GM19438 (cell line): Measurements from ENCODE around the gene DBX1.
"Not testable (repeated sequence)": the region's sequence is repeated elsewhere in the genome, so short reads cannot be mapped to it uniquely, and the experiment has no call there.

ENCODE experiments used
- ATAC-seq: cut with Tn5 transposase; IDR thresholded peaks from one replicate; pipeline ENCODE4 v1.9.1; 2021; ENCODE audit warnings: low read depth; ENCODE audit not compliant: unreplicated experiment

The DBX1 gene, protein sequence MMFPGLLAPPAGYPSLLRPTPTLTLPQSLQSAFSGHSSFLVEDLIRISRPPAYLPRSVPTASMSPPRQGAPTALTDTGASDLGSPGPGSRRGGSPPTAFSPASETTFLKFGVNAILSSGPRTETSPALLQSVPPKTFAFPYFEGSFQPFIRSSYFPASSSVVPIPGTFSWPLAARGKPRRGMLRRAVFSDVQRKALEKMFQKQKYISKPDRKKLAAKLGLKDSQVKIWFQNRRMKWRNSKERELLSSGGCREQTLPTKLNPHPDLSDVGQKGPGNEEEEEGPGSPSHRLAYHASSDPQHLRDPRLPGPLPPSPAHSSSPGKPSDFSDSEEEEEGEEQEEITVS

DNA sequence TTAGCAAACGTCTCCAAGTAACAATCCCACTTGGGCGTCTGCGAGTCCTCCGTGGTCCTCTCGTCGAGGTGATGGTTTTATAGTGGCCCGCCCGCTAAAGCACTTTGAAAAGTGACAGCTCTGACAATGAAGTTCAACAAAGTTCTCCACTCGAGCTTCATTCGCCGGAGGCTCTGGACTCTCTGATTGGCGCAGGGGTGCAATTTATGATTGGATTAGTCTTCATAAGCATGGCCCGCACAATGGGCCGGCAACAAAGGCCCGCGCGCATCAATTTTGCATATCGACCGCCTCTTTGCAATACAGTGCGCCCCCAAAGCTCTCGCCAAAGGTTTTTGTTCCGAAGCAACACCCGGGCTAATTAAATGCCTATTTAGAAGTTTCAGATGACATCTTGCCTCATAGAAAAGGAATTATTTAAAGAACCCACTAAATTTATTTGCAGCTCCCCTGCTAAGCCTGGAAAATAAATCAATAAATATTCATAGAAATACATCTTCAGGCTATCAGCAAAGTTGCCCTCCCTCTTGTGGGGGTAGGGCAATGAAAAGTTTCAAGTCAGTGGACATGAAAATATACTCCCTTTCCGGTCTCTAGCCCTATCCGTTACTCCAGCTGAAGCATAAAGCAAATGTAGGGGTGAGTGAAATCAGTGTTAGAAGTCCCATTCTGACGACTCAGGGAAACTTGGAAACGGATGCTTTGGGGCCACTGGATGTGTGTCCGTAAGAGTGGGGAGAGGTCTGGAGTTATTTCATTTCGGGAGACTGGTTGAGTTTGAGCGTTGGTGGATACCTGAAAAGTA is at the start of gene DBX1:
TSS of gene DBX1 (minus strand) at position 51 of the 805 bp plus-strand sequence. CDS start 151 bp downstream, outside the sequence.
- ATAC-seq: no peak

DNA sequence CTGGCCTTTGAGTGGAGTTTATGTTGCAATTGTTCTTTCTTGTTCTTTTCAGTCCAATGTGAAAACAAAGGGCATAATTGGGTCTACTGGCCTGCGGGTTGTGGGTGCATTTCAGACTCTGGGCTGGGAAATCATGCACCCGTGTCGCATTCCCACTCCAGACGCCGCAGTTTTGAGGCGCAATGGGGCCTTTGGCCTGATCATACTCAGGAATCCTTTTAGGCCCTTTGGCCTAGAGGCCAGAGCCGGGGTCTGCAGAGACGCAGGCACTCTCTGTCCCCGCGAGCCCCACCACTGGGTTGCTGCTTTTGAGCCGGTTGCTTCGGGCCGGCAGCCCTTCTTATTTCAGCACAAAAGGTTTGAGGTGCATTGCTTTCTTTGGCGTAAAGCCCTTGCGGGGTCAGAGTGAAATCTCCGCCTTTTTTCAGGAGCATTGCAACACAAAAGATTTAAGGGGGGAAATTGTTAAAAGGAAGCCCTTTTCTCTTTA is 48.4 kb upstream of the DBX1 start:
- ATAC-seq: no peak

GRCh38 chr11:20207781-20208621 is 47.7 kb upstream of the DBX1 start:
- no peak for ATAC-seq

DNA sequence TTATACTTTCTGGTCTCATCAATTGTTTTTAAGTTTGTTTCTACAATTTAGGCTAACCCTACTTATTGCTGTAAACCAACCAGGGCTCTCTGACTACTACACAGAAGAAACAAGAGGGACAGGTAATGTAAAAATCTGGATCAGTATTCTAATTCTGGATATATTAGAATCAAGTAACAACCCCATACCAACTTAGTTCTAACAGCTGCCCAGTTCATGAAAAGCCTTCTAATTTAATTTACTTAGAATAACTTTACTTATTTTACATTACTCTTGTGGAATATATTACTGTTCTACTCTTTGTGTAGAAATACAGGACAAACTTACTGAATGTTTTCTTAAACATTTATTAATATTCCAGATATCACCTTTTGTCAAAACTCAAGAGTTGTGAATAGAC is 45.5 kb upstream of the DBX1 start:
- no peak for ATAC-seq

GRCh38 chr11:20204681-20205080 is 44.4 kb upstream of the DBX1 start:
- ATAC-seq: no peak

DNA sequence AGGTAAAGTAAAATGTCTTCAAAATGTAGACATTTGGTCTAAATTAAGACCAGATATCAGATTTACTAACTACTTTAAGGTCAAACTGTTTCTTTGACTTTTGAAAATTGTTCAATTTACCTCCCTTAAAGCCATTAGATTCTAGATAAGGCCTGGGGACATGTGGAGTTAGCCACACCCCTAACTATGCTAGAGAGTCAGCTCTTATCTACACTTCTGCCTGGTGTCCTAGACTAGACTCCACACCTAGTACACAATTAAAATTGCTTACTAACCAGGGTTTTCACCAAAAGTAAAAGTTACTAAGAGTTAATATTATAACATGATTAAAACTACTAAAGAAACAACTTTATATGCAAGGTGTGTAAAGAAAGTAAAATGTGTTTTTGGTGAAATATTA is 43.6 kb upstream of the DBX1 start:
- no peak for ATAC-seq

GRCh38 chr11:20201231-20201630 is 41.0 kb upstream of the DBX1 start:
- no peak for ATAC-seq

DNA sequence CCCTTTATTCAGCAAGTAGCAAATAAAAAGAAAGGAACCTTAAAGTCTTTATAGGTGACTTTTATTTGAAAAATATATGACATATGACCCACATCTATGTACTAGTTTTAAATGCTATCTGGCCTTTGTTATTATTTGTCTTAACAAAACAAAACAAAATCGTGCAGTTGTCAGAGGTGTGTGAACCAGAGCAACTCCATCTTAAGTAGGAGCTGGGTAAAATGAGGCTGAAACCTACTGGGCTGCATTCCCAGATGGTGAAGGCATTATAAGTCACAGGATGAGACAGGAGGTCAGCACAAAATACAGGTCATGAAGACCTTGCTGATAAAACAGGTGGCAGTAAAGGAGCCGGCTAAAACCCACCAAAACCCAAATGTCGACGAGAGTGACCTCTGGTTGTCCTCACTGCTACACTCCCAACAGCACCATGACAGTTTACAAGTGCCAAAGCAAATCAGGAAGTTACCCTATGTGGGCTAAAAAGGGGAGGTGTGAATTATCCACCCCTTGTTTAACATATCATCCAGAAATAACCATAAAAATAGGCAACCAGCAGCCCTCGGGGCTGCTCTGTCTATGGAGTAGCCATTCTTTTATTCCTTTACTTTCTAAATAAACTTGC is 40.2 kb upstream of the DBX1 start:
- ATAC-seq: not testable (repeated sequence)

- no peak for ATAC-seq
These were observed 37.6 kb upstream of the DBX1 start for GRCh38 chr11:20197881-20198280.

DNA sequence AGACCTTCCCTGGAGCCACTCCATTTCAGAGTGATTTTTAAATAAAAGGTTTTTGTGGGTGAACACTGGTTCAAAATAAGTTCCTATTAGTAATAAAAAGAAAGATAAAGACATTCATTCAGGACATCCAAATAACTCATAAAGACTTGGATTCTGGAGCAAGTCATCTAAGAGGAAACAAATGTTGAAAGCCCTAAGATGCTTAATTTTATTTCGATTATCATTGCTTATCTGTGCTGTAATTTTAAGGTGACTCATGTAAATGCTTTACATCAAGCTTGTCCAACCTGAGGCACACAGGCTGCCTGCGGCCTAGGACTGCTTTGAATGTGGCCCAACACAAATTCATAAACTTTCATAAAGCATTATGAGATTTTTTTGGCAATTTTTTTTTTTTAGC is 34.2 kb upstream of the DBX1 start:
- no peak for ATAC-seq

DNA sequence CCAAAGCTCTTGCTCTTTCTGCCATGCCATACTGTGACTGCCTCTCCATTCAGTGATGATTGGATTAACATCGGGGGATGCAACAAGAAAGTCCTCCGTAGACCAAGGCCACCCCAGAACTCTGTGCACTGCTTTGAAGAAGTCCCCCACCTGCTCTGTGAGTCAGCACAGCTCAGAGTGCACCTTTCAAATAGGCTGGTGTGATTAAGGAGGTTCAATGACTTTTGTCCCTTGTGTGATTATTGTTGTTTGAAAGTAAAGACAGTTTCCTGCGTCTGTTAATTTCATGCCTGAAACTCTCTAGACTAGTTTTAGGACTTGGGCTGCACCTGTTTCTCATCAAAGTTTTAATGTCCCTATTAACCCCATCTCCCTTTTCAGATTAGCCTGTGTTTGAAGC is 33.0 kb upstream of the DBX1 start:
- no peak for ATAC-seq

- no peak for ATAC-seq
These were observed 32.4 kb upstream of the DBX1 start for GRCh38 chr11:20192641-20193040.

GRCh38 chr11:20192151-20192550 is 31.9 kb upstream of the DBX1 start:
- ATAC-seq: no peak

DNA sequence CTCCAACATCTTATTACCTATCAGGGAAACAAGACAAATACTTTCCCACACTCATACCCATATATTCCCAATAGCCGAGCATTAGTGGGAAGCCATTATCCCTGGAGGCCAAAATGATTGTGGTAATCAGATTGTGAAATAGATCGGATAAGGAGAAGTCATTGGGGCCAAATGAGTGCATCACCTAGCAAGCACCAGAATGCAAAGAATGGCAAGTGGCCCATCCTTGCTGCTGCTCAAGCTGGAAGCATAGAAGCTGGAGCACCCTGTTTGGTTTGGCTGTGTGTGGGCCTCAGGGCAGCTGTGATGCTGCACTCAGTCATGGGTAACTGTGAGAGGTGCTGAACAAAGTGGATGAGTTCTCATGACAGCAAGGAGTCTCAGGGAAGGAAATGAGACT is 18.7 kb upstream of the DBX1 start:
- no peak for ATAC-seq

- no peak for ATAC-seq
These were observed 16.9 kb upstream of the DBX1 start for GRCh38 chr11:20177136-20177535.

GRCh38 chr11:20172721-20173447 is 12.6 kb upstream of the DBX1 start:
- ATAC-seq: no peak

DNA sequence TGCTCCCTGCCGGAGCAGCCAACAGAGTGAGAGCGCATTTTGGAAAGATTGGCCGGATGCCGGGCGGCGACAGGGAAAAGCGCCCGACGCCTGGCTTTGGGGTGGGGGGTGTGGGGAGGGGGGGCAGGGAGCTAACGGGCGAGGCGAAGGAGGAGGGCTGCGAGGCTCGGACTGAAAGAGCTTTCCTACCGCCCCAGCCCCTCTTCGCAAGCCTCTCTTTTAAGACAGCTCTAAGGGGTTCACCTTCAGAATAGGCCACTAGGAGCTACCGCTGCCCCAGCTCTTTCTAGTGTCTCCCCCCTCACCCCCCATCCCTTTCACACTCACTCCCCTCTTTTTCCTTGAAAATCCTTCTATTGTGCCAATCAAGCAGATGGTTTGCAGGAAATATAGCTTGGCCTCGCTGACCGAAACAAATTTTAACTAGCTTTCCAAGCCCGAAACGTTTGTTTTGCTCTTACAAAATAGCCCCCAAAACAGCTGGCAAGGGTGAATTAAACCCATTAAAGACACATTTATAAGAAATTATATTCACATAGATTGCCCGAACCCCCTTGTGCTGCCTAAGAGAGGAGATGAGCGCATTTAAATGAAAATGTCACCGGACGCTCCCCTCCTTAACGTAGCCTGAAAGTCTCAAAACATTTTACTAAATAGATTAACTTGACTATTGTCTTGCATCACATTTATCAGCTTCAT is 3.7 kb upstream of the DBX1 start:
- no peak for ATAC-seq

DNA sequence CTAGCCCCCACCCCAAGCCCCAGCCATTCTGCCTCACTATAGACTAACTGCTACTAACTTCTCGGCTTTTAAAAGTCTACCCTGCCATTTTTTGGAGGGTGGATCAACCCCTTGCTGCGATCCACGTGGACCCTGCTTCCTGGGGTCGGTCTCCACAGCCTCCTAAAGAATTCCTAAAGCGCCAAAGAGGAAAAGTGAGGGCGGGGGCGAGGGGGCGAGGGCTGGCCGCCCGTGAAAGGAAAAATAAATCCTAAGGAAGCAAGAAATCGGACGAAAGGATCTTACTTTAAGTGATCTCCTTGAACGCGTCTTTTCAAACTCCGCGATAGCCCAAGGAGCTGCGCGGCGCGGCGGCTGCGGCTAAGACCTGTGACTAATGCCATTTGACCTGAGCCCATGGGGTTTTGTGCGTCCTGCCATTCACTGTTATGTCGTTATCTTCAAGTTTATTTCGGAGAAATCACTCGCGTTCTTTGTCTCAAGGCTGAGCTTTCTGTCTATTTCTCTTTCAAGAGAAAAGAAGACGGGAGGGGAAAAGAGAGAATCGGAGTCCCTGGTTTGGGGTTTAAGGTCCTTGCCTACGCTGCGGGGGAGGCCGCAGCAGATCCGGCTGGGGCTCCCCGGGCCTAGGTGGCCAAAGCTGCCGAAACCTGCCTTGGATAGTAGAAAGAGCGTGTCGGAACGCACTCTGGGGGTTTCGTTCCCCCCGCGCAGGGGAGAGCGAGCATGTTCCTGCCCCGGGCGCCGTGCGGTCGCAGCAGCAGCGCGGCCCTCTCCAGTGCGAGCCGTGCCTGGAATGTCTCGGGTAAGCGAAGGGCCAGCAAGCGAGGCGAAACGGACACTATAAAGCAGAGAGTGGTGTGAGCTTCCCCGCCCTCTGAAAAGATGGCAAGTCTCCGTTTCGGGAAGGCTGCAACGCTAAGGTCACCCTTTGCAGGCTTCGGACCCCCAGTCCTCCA is 2.8 kb upstream of the DBX1 start:
- no peak for ATAC-seq
